HEK293T (cell line): ENCODE data around the gene USP30.
"Not testable (repeated sequence)": the region's sequence is repeated elsewhere in the genome, so short reads cannot be mapped to it uniquely, and the experiment has no call there.

Experiments used
- CTCF ChIA-PET: fragments of 350-600 bp; formaldehyde crosslinking; extraction: SDS; loops from one replicate; lab custom pipeline; 2021; ENCODE audit warnings: antibody characterized with exemption, inconsistent platforms; lab: Yijun Ruan, JAX
- POLR2A ChIA-PET: fragments of 350-600 bp; formaldehyde crosslinking; extraction: SDS; loops from one replicate; lab custom pipeline; 2020; ENCODE audit warnings: antibody characterized with exemption, inconsistent platforms; lab: Yijun Ruan, JAX
- DNase-seq: peaks from one replicate; pipeline ENCODE4 v3.0.0; 2012; ENCODE audit warnings: mixed read lengths; ENCODE audit errors: extremely low spot score
- ARNT ChIP-seq: fragments of 450-650 bp; IDR thresholded peaks from 2 replicates; pipeline ENCODE4 v1.6.1; 2017; ENCODE audit warnings: mild to moderate bottlenecking
- BHLHE40 ChIP-seq: fragments of 450-650 bp; IDR thresholded peaks from 2 replicates; pipeline ENCODE4 v1.6.1; 2016; ENCODE audit warnings: mild to moderate bottlenecking, moderate library complexity, borderline replicate concordance
- CTBP1 ChIP-seq: fragments of 450-650 bp; IDR thresholded peaks from 2 replicates; pipeline ENCODE4 v1.6.1; 2016; ENCODE audit warnings: borderline replicate concordance
- ELF4 ChIP-seq: fragments of 450-650 bp; IDR thresholded peaks from 2 replicates; pipeline ENCODE4 v1.6.1; 2017; ENCODE audit warnings: antibody characterized with exemption
- FOXA1 ChIP-seq: fragments of 450-650 bp; IDR thresholded peaks from 2 replicates; pipeline ENCODE4 v1.6.1; 2016; ENCODE audit warnings: mild to moderate bottlenecking
- FOXK2 ChIP-seq: fragments of 450-650 bp; IDR thresholded peaks from 2 replicates; pipeline ENCODE4 v1.6.1; 2016; ENCODE audit warnings: mild to moderate bottlenecking
- FOXM1 ChIP-seq: fragments of 450-650 bp; IDR thresholded peaks from 2 replicates; pipeline ENCODE4 v1.6.1; 2017; ENCODE audit warnings: mild to moderate bottlenecking, borderline replicate concordance
- HDGF ChIP-seq: fragments of 450-650 bp; IDR thresholded peaks from 2 replicates; pipeline ENCODE4 v1.6.1; 2017; ENCODE audit warnings: antibody characterized with exemption, borderline replicate concordance
- L3MBTL2 ChIP-seq: fragments of 450-650 bp; conservative IDR thresholded peaks from 2 replicates; pipeline ENCODE4 v1.6.1; 2016; ENCODE audit warnings: mild to moderate bottlenecking
- LEF1 ChIP-seq: fragments of 450-650 bp; IDR thresholded peaks from 2 replicates; pipeline ENCODE4 v1.6.1; 2017; ENCODE audit warnings: mild to moderate bottlenecking, borderline replicate concordance
- NFRKB ChIP-seq: fragments of 450-650 bp; IDR thresholded peaks from 2 replicates; pipeline ENCODE4 v1.6.1; 2016; ENCODE audit warnings: mild to moderate bottlenecking, moderate library complexity
- SUZ12 ChIP-seq: fragments of 450-650 bp; IDR thresholded peaks from 2 replicates; pipeline ENCODE4 v1.6.1; 2016; ENCODE audit warnings: mild to moderate bottlenecking
- TARDBP ChIP-seq: fragments of 450-650 bp; IDR thresholded peaks from 2 replicates; pipeline ENCODE4 v1.6.1; 2016
- ZNF384 ChIP-seq: fragments of 450-650 bp; IDR thresholded peaks from 2 replicates; pipeline ENCODE4 v1.6.1; 2016
- TF ChIP-seq, protein P1 (sequence below): fragments of 450-650 bp; IDR thresholded peaks from 2 replicates; pipeline ENCODE4 v1.6.1; 2016

USP30 gene

DNA sequence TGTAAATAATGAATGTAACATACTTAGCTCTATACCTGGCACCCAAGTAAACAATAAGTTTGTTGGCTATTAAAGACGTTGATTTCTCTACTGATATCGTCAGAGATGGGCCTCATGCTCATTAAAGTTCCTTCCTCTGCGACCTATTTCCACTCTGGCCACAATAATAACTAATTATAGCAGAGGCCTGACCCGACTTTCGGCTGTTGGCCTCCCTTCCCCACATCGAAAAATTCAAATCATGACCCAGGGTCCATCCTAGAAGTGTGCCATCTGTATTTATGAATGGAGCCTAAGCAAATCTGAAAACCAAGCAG lies 321 bp upstream of the USP30 start:
- TF ChIP-seq ELF4, result no peak
- ChIA-PET CTCF (no interaction called here), POLR2A (interaction anchor here (0.6 to 1.0 kb wide), 2 partner anchors 19 to 121 kb away, joined by 3 to 4 read pairs; no protein-coding TSS in a partner anchor)
- no peak for DNase-seq

DNA sequence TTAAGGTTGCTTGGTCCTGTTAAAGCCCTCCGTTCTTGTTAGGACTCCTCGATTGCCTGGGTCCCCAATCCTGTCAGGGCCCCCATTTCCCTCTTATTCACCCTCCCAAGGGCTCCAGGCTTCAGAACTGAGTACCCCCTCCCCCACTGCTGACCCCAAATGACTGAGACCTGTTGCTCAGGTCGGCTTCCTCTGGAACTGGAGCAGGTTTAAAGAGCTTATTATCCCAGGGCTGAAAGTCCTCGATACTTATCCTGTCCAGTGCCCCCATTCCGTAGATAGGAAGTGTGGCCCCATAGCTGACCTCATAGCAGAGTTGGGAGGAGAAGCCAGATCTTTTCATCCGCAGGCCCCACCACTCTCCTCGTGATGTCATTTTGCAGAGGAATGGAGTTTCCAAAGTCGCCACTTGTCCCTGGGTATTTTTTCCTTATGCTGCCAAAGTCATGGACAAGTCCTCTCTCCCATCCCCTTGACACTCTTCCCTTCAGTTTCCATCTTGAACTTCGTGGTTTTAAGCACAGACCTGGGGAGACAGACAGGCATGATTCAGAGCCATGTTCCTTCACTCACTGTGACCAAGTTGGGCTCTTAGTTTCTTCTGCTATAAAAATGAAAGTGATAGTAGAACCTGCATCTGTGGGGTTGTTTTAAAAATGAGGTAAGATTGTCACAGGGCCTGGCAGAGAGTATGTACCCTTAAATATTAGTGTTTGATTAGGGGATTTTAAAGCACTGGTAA lies 1.2 kb downstream of the USP30 start:
- TF ChIP-seq TARDBP, result no peak
- TF ChIP-seq FOXA1, result no peak
- TF ChIP-seq L3MBTL2, result no peak
- no peak for TF ChIP-seq ZNF384
- TF ChIP-seq, protein P1, sequence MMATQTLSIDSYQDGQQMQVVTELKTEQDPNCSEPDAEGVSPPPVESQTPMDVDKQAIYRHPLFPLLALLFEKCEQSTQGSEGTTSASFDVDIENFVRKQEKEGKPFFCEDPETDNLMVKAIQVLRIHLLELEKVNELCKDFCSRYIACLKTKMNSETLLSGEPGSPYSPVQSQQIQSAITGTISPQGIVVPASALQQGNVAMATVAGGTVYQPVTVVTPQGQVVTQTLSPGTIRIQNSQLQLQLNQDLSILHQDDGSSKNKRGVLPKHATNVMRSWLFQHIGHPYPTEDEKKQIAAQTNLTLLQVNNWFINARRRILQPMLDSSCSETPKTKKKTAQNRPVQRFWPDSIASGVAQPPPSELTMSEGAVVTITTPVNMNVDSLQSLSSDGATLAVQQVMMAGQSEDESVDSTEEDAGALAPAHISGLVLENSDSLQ, result no peak
- no peak for TF ChIP-seq ELF4
- no peak for TF ChIP-seq NFRKB
- TF ChIP-seq ARNT, result no peak
- TF ChIP-seq HDGF, result no peak
- no peak for TF ChIP-seq SUZ12
- TF ChIP-seq LEF1, result no peak
- TF ChIP-seq FOXK2, result no peak
- TF ChIP-seq CTBP1, result no peak
- no peak for TF ChIP-seq FOXM1
- POLR2A ChIA-PET, result no interaction called here
- no peak for DNase-seq
- CTCF ChIA-PET, result no interaction called here

DNA sequence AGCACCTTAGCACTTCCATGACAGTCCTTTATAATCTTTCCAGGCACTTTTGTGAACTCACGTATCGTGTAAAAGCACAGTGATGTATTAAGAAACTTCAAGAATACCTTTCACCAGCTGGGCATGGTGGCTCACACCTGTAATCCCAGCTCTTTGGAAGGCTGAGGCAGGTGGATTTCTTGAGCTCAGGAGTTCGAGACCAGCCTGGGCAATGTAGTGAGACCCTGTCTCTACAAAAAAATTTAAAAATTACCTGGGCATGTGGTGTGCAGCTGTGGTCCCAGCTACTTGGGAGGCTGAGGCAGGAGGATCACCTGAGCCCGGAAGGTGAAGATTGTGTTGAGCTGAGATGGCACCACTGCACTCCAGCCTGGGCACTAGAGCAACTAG lies 1.7 kb downstream of the USP30 start:
- DNase-seq, CTCF ChIA-PET: not testable (repeated sequence)
- POLR2A ChIA-PET, result interaction anchor here (0.7 kb wide), 1 partner anchor 13 kb away, joined by 4 read pairs; no protein-coding TSS in a partner anchor

DNA sequence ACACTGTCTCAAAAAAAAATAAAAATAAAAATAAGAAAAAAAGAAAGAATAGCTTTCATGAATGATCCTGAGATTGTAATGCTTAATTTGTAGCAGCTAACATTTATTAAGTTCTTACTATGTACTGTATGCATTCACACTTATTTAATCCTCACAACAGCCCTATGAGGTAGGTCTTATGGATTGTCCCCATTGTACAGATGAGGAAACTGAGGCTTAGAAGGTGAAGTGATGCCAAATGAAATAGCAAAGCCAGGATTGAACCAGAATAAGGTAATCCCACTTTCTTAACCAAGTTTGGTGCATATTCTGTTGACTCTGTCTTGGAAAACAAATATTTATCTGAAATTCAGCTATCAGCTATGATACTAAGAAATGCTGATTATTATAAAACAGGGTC lies 2.1 kb downstream of the USP30 start:
- ChIA-PET CTCF (no interaction called here), POLR2A (interaction anchor here (0.7 kb wide), 1 partner anchor 13 kb away, joined by 4 read pairs; no protein-coding TSS in a partner anchor)
- no peak for DNase-seq
- no peak for TF ChIP-seq L3MBTL2
- no peak for TF ChIP-seq TARDBP
- TF ChIP-seq ELF4, result no peak
- no peak for TF ChIP-seq LEF1
- TF ChIP-seq ARNT, result no peak
- no peak for TF ChIP-seq HDGF
- no peak for TF ChIP-seq NFRKB
- no peak for TF ChIP-seq ZNF384
- TF ChIP-seq BHLHE40, result no peak

DNA sequence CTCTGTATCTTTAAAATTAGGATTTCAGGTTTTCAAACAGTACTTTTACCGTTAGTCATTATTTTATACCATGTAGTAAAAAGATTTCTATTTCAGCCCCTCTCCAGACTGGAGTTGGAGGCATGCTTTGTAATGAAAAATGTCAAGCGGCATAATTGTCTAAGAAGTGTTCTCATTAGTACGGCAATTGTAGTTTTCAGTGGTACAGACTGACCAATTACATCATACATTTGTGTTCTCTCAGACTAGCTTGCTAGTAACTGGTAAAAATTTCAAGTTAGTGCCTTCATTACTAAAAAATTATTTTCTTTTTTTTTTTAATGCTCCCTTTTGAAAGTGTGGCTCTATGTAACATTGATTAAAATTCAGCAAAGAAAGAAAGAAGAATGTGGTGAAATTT lies 4.5 kb downstream of the USP30 start:
- TF ChIP-seq HDGF, result no peak
- TF ChIP-seq ARNT, result no peak
- no peak for TF ChIP-seq CTBP1
- ChIA-PET POLR2A (no interaction called here), CTCF (no interaction called here)
- no peak for DNase-seq

DNA sequence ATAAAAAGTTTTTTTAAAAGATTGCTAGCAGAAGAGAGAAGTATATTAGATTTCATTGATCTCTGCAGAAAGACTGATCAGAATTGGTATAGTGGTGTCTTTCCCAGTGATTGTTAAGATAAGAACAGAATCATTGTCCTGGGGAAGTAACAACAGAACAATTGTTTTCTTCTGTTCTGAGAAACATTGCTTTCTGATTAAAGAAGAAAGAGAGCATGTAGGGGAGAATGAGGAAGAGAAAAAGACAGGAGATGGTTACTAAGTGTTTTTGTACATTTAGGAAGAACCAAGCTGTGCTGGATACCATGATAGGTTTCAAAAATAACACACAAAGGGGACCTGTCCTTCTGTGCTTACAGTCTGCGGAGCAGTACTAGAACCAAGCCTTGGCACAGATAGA lies 5.0 kb downstream of the USP30 start:
- DNase-seq, result no peak
- CTCF ChIA-PET, result no interaction called here
- TF ChIP-seq ARNT (no peak), FOXA1 (no peak), L3MBTL2 (no peak), SUZ12 (no peak), NFRKB (no peak), ZNF384 (no peak), CTBP1 (no peak), TARDBP (no peak), BHLHE40 (no peak), HDGF (no peak), LEF1 (no peak), FOXK2 (no peak)
- TF ChIP-seq, protein P1, result no peak
- POLR2A ChIA-PET, result no interaction called here

DNA sequence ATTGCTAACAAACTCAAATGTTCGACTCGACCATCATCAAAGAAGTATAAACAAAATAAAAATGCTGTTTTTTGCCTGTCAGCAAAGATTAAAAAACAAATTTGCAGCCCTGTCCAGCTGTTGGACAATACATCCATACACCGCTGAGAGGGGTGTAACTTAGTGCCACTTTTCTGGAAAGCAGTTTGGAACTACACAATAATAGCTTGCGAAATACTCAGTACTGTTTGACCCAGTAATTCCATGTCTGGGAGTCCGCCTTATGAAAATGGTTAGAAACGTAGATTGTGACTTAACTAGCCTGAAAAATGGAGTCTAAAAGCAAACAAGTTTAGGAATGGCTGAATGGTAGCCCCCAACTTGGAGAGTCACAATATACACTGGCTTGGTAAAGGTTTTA lies 6.4 kb downstream of the USP30 start:
- no peak for DNase-seq
- CTCF ChIA-PET, result no interaction called here
- TF ChIP-seq HDGF, result no peak
- no peak for TF ChIP-seq NFRKB
- TF ChIP-seq ARNT, result no peak
- no peak for TF ChIP-seq FOXM1
- POLR2A ChIA-PET, result no interaction called here

DNA sequence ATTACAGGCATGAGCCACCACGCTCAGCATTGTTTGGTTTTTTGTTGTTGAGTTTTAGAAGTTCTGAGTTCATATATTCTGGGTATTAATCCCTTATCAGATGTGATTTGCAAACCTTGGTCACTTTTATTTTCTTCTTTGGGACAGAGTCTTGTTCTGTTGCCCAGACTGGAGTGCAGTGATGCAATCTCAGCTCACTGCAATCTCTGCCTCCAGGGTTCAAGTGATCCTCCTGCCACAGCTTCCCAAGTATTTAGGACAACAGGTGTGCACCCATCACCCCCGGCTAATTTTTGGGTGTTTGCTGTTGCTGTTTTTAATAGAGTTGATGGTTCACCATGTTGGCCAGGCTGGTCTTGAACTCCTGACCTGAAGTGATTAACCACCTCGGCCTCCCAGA lies 11.8 kb downstream of the USP30 start:
- CTCF ChIA-PET, result no interaction called here
- TF ChIP-seq CTBP1, result no peak
- no peak for TF ChIP-seq NFRKB
- no peak for TF ChIP-seq FOXM1
- no peak for TF ChIP-seq TARDBP
- no peak for TF ChIP-seq HDGF
- POLR2A ChIA-PET, result no interaction called here
- DNase-seq, result no peak
